Activated CD4-positive, alpha-beta T cell treated with anti-CD3 and anti-CD28 coated beads, Interleukin-2, amount 10 ng/mL, durations not matched to agents 7 days and 5 days (primary cell): Measurements from ENCODE around the gene VPS26B. TPM values are rescaled to one million over a fixed set of nuclear protein-coding genes. Genes with fewer than 3 reads are reported as not detected.
A peak's percentile ranks its signal among the peaks of the same experiment; 100 is the strongest.

ENCODE experiments used
- CTCF ChIA-PET: fragments of 350-600 bp; sonication (Branson Sonifier 250); formaldehyde crosslinking; loops from one replicate; lab custom pipeline; 2021; ENCODE audit warnings: antibody characterized with exemption; lab: Charles Lee
- POLR2A ChIA-PET: fragments of 350-600 bp; sonication (Branson Sonifier 250); formaldehyde crosslinking; loops from one replicate; lab custom pipeline; 2021; ENCODE audit warnings: antibody characterized with exemption; lab: Charles Lee
- DNase-seq: peaks from one replicate; pipeline ENCODE4 v3.0.0-alpha.2; 2020
- H3K27ac Mint-ChIP-seq: one replicate; pipeline ENCODE4 v1.8.0; 2021; ENCODE audit warnings: mild to moderate bottlenecking, moderate library complexity, mixed read lengths
- H3K27me3 Mint-ChIP-seq: one replicate; pipeline ENCODE4 v1.8.0; 2021; ENCODE audit warnings: mixed read lengths
- H3K36me3 Mint-ChIP-seq: one replicate; pipeline ENCODE4 v1.8.0; 2021; ENCODE audit warnings: low read depth, mixed read lengths
- H3K4me1 Mint-ChIP-seq: one replicate; pipeline ENCODE4 v1.8.0; 2021; ENCODE audit warnings: mixed read lengths
- H3K4me3 Mint-ChIP-seq: one replicate; pipeline ENCODE4 v1.8.0; 2021; ENCODE audit warnings: mild to moderate bottlenecking, moderate library complexity, mixed read lengths
- H3K9me3 Mint-ChIP-seq: one replicate; pipeline ENCODE4 v1.8.0; 2021; ENCODE audit warnings: mixed read lengths
- total RNA-seq, 2 experiments: library from RNA; stranded (reverse); gene quantifications; one replicate each; pipeline ENCODE4 v1.2.3, GENCODE V29; 2021

VPS26B gene
- total RNA-seq, 2 experiments from 2014 or later, result 66.4 to 66.9 TPM

GRCh38 chr11:134266440-134266839 is 42.0 kb downstream of the VPS26B start:
- Mint-ChIP-seq H3K4me3 (no peak overlapping the region), H3K27me3 (no peaks in the 10 kb centered on the region), H3K27ac (no peak overlapping the region), H3K9me3 (no peaks in the 10 kb centered on the region), H3K4me1 (peaks cover 39% of the 10 kb centered on the region), H3K36me3 (peaks cover 19% of the 10 kb centered on the region)
- no peak for DNase-seq
- ChIA-PET POLR2A (no interaction called here), CTCF (interaction anchor here (1.0 to 1.5 kb wide), 2 partner anchors 10 to 14 kb away, joined by 3 to 8 read pairs; partner anchors contain the start of gene GLB1L3)

- peak overlapping the region; percentile 41 for H3K27ac Mint-ChIP-seq
- no peaks in the 10 kb centered on the region for H3K9me3 Mint-ChIP-seq
- H3K36me3 Mint-ChIP-seq, result peaks cover 21% of the 10 kb centered on the region
- ChIA-PET POLR2A (no interaction called here), CTCF (interaction anchor here (1.0 to 1.5 kb wide), 2 partner anchors 9 to 15 kb away, joined by 3 to 8 read pairs; partner anchors contain the start of gene GLB1L3)
- peaks cover 43% of the 10 kb centered on the region for H3K4me1 Mint-ChIP-seq
- H3K4me3 Mint-ChIP-seq, result no peak overlapping the region
- H3K27me3 Mint-ChIP-seq, result no peaks in the 10 kb centered on the region
- DNase-seq, result no peak
Measured at GRCh38 chr11:134266841-134267251, 42.4 kb downstream of the VPS26B start.

GRCh38 chr11:134267461-134267860 is 43.0 kb downstream of the VPS26B start:
- no peak for DNase-seq
- Mint-ChIP-seq H3K27ac (no peak overlapping the region), H3K36me3 (peaks cover 20% of the 10 kb centered on the region), H3K9me3 (no peaks in the 10 kb centered on the region), H3K27me3 (no peaks in the 10 kb centered on the region), H3K4me1 (peaks cover 47% of the 10 kb centered on the region), H3K4me3 (no peak overlapping the region)
- POLR2A ChIA-PET, result no interaction called here
- CTCF ChIA-PET, result interaction anchor here (1.5 kb wide), 1 partner anchor 9 kb away, joined by 8 read pairs; the partner anchor contains the start of gene GLB1L3

GRCh38 chr11:134267966-134268365 is 43.5 kb downstream of the VPS26B start:
- DNase-seq, result no peak
- Mint-ChIP-seq H3K4me1 (peaks cover 52% of the 10 kb centered on the region), H3K27me3 (no peaks in the 10 kb centered on the region), H3K36me3 (peaks cover 18% of the 10 kb centered on the region), H3K4me3 (no peak overlapping the region), H3K27ac (no peak overlapping the region), H3K9me3 (no peaks in the 10 kb centered on the region)
- ChIA-PET POLR2A (no interaction called here), CTCF (interaction anchor here (1.0 to 1.6 kb wide), 2 partner anchors 15 to 34 kb away, joined by 3 to 4 read pairs; partner anchors contain the start of genes ACAD8 and THYN1)

GRCh38 chr11:134270250-134270714 is 45.8 kb downstream of the VPS26B start:
- Mint-ChIP-seq H3K4me1 (peaks cover 75% of the 10 kb centered on the region), H3K27ac (peak overlapping the region; percentile 58), H3K27me3 (no peaks in the 10 kb centered on the region), H3K4me3 (peak overlapping the region; percentile 5), H3K9me3 (no peaks in the 10 kb centered on the region), H3K36me3 (peaks cover 14% of the 10 kb centered on the region)
- CTCF ChIA-PET, result interaction anchor here (0.8 to 2.0 kb wide), 4 partner anchors 16 to 220 kb away, joined by 3 to 6 read pairs (median 4); no protein-coding TSS in a partner anchor
- POLR2A ChIA-PET, result interaction anchor here (0.7 kb wide), 1 partner anchor 16 kb away, joined by 4 read pairs; no protein-coding TSS in a partner anchor
- peak; percentile 61 for DNase-seq

- H3K4me3 Mint-ChIP-seq, result no peak overlapping the region
- H3K27me3 Mint-ChIP-seq, result no peaks in the 10 kb centered on the region
- CTCF ChIA-PET, result interaction anchor here (0.7 to 5.0 kb wide), 3 partner anchors 10 to 221 kb away, joined by 3 to 28 read pairs (median 4); no protein-coding TSS in a partner anchor
- POLR2A ChIA-PET, result no interaction called here
- no peak overlapping the region for H3K27ac Mint-ChIP-seq
- peaks cover 11% of the 10 kb centered on the region for H3K36me3 Mint-ChIP-seq
- H3K9me3 Mint-ChIP-seq, result no peaks in the 10 kb centered on the region
- DNase-seq, result no peak
- peaks cover 71% of the 10 kb centered on the region for H3K4me1 Mint-ChIP-seq
Measured at GRCh38 chr11:134271978-134272377, 47.5 kb downstream of the VPS26B start.

- DNase-seq, result no peak
- Mint-ChIP-seq H3K4me1 (peaks cover 69% of the 10 kb centered on the region), H3K9me3 (no peaks in the 10 kb centered on the region), H3K4me3 (peak overlapping the region; percentile 11), H3K36me3 (peaks cover 16% of the 10 kb centered on the region), H3K27ac (no peak overlapping the region), H3K27me3 (peaks cover 3% of the 10 kb centered on the region)
- POLR2A ChIA-PET, result no interaction called here
- CTCF ChIA-PET, result interaction anchor here (0.7 to 5.0 kb wide), 4 partner anchors 9 to 28 kb away, joined by 3 to 28 read pairs (median 4); no protein-coding TSS in a partner anchor
Measured at GRCh38 chr11:134272381-134273316, 48.2 kb downstream of the VPS26B start.

- Mint-ChIP-seq H3K36me3 (peaks cover 19% of the 10 kb centered on the region), H3K9me3 (no peaks in the 10 kb centered on the region), H3K4me3 (peak overlapping the region; percentile 88), H3K4me1 (peaks cover 66% of the 10 kb centered on the region), H3K27ac (no peak overlapping the region), H3K27me3 (peaks cover 3% of the 10 kb centered on the region)
- ChIA-PET CTCF (interaction anchor here (0.6 to 5.0 kb wide), 8 partner anchors 8 to 144 kb away, joined by 3 to 28 read pairs (median 4); partner anchors contain the start of genes NCAPD3 and VPS26B), POLR2A (interaction anchor here (0.7 kb wide), 1 partner anchor 469 kb away, joined by 7 read pairs; no protein-coding TSS in a partner anchor)
- no peak for DNase-seq
Measured at GRCh38 chr11:134273317-134273712, 48.8 kb downstream of the VPS26B start.

- H3K4me3 Mint-ChIP-seq, result peak overlapping the region; percentile 88
- H3K36me3 Mint-ChIP-seq, result peaks cover 27% of the 10 kb centered on the region
- ChIA-PET POLR2A (interaction anchor here (2.8 kb wide), 1 partner anchor 51 kb away, joined by 11 read pairs; the partner anchor contains the start of genes NCAPD3 and VPS26B), CTCF (interaction anchor here (0.8 to 5.0 kb wide), 8 partner anchors 8 to 348 kb away, joined by 3 to 28 read pairs (median 6); partner anchors contain the start of genes NCAPD3 and VPS26B)
- peak overlapping the region; percentile 95 for H3K27ac Mint-ChIP-seq
- H3K4me1 Mint-ChIP-seq, result peaks cover 62% of the 10 kb centered on the region
- H3K9me3 Mint-ChIP-seq, result no peaks in the 10 kb centered on the region
- peaks cover 3% of the 10 kb centered on the region for H3K27me3 Mint-ChIP-seq
- DNase-seq, result no peak
Measured at GRCh38 chr11:134275188-134275533, 50.7 kb downstream of the VPS26B start.

- H3K36me3 Mint-ChIP-seq, result peaks cover 27% of the 10 kb centered on the region
- peaks cover 56% of the 10 kb centered on the region for H3K4me1 Mint-ChIP-seq
Measured at GRCh38 chr11:134275534-134276395, 51.3 kb downstream of the VPS26B start, which contains the start of gene GLB1L3. Gene GLB1L3, plus strand, starts transcription at chr11:134276379. Its CDS starts 362 bp downstream, at chr11:134276741.

GRCh38 chr11:134276396-134277182 is 52.1 kb downstream of the VPS26B start:
- no peaks in the 10 kb centered on the region for H3K9me3 Mint-ChIP-seq
- DNase-seq, result no peak
- H3K27ac Mint-ChIP-seq, result peak overlapping the region; percentile 95
- peaks cover 47% of the 10 kb centered on the region for H3K4me1 Mint-ChIP-seq
- peak overlapping the region; percentile 88 for H3K4me3 Mint-ChIP-seq
- CTCF ChIA-PET, result interaction anchor here (0.7 to 5.0 kb wide), 22 partner anchors 10 to 349 kb away, joined by 3 to 28 read pairs (median 4); partner anchors contain the start of genes NCAPD3 and VPS26B
- peaks cover 3% of the 10 kb centered on the region for H3K27me3 Mint-ChIP-seq
- H3K36me3 Mint-ChIP-seq, result peaks cover 21% of the 10 kb centered on the region
- POLR2A ChIA-PET, result interaction anchor here (0.6 to 2.8 kb wide), 2 partner anchors 52 to 185 kb away, joined by 4 to 11 read pairs; partner anchors contain the start of genes NCAPD3 and VPS26B

More at GRCh38 chr11:134275534-134276395, 51.3 kb downstream of the VPS26B start, which contains the start of gene GLB1L3:
- H3K4me3 Mint-ChIP-seq, result peak within 1 kb of the TSS; percentile 88
- peak; percentile 89 for DNase-seq
- CTCF ChIA-PET, result interaction anchor here (0.7 to 5.0 kb wide), 23 partner anchors 9 to 348 kb away, joined by 3 to 28 read pairs (median 4); partner anchors contain the start of genes NCAPD3 and VPS26B
- peak within 1 kb of the TSS; percentile 95 for H3K27ac Mint-ChIP-seq
- H3K27me3 Mint-ChIP-seq, result peaks cover 3% of the 10 kb centered on the region
- H3K9me3 Mint-ChIP-seq, result no peaks in the 10 kb centered on the region
- POLR2A ChIA-PET, result interaction anchor here (0.6 to 2.8 kb wide), 2 partner anchors 51 to 185 kb away, joined by 4 to 11 read pairs; partner anchors contain the start of genes NCAPD3 and VPS26B
